Subcutaneous adipose tissue (tissue), 4 donors: Measurements from ENCODE around the gene USP44. TPM values are rescaled to one million over a fixed set of nuclear protein-coding genes. Genes with fewer than 3 reads are reported as not detected.

Experiments used
- total RNA-seq, 4 donors: library from RNA; depleted of rRNA; stranded (reverse); fragments of >200 nt; gene quantifications; one replicate each; pipeline ENCODE4 v1.1.0, GENCODE V29; 2016
- TF ChIP-seq, protein P1 (sequence below): fragments of 450-650 bp; IDR thresholded peaks from one replicate; pipeline ENCODE4 v1.5.1; 2016; ENCODE audit warnings: low read depth, mild to moderate bottlenecking, control low read depth, antibody characterized with exemption, moderate library complexity

Gene USP44
- total RNA-seq, 4 donors from 2014 or later = 1.3 to 4.4 (median 2.6) TPM

DNA sequence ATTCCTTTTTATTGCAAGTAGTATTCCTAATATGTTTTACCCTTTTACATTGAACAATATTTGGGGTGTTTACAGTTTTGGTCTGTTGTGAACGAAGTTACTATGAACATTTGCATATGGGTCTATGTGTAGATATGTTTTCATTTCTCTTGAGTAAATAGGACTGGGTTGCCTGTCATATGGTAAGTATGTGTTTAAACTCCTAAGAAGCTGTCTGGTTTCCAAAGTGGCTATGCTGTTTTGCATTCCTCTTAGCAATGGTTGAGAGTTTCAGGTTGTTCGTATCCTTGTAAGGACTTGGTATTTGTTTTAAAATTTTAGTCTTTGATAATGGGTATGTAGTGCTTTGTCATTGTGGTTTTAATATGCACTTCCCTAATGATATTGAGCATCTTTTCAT, 71.0 kb downstream of the USP44 start:
- TF ChIP-seq, protein P1, sequence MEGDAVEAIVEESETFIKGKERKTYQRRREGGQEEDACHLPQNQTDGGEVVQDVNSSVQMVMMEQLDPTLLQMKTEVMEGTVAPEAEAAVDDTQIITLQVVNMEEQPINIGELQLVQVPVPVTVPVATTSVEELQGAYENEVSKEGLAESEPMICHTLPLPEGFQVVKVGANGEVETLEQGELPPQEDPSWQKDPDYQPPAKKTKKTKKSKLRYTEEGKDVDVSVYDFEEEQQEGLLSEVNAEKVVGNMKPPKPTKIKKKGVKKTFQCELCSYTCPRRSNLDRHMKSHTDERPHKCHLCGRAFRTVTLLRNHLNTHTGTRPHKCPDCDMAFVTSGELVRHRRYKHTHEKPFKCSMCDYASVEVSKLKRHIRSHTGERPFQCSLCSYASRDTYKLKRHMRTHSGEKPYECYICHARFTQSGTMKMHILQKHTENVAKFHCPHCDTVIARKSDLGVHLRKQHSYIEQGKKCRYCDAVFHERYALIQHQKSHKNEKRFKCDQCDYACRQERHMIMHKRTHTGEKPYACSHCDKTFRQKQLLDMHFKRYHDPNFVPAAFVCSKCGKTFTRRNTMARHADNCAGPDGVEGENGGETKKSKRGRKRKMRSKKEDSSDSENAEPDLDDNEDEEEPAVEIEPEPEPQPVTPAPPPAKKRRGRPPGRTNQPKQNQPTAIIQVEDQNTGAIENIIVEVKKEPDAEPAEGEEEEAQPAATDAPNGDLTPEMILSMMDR = no peak

DNA sequence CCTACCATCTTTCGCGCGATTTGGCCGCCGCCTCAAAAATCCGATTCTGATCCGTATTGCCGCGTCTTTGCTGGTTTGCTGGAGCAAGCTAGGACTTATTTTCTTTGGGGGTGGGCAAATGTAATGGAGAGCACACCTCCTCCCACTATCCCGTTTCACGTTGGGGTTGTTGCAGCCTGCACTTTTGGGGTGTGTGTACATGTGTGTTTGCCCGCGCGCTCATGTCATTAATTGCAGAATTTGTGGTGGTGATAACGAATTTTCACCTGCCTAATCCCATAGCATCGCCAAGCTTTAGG, 76.7 kb downstream of the USP44 start:
- TF ChIP-seq, protein P1 = no peak

DNA sequence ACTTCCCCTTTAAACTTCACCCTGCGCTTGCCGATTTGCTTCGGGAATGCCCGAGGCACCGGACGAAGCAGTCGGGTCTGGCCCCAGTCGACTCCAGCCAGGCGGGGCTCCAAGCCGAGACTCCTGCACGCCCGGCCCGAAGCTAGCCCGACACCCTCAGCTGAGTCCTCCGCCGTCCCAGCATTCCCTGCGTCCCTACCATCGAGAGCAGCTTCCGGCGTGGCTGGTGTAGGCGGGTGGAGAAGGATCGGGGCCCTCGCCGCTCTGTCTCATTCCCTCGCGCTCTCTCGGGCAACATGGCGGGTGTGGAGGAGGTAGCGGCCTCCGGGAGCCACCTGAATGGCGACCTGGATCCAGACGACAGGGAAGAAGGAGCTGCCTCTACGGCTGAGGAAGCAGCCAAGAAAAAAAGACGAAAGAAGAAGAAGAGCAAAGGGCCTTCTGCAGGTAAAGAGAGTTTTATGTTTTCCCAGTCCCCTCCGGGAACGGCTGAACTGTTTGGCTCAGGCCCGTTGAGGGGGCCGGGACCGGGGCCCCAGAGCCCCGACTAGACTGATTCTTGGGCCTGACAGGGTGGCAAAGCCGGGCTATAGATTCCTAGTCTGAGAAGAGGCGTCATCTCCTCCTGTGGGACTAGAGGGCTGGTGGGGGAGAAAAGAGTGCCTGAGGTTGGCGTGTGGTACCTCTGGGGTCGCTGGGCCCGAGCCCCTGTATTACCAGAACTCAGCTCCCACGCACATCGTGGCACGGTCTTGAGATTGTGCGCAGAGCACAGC, 77.2 kb downstream of the USP44 start, which contains the start of gene METAP2:
TSS of gene METAP2 (plus strand) at position 269 of the 776 bp plus-strand sequence. CDS start at position 297, 28 bp downstream.
- TF ChIP-seq, protein P1 = no peak

DNA sequence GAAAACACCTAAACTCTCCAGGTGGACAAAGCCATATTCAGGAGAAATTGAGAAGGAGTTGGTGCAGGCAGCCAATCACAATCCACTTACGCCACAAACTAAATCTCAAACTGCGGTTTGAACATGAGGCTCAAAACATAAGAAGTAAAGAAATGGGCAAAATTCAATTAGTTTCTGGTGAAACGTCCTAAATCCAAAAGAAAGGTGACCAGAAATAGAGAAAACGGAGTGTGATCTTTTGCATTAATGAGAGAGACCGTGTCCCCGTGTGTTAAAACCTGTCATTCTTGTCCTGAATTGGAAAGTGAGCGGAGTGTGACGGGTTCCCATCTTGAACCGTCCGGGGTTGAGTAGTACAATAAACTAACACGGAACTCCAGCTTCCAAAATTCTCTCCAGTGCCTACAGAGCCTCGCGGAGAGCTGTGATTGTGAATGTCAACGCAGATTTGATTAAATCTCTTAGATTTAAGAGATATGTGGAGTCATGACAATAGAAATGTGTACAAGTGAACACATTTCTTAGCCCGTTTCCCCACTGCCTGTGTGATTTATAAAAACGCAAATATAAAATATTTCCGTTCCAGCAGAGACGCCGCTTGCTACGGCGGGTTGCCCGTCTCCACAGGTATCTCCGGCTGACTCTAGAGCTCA, 77.9 kb downstream of the USP44 start:
- TF ChIP-seq, protein P1 = no peak

DNA sequence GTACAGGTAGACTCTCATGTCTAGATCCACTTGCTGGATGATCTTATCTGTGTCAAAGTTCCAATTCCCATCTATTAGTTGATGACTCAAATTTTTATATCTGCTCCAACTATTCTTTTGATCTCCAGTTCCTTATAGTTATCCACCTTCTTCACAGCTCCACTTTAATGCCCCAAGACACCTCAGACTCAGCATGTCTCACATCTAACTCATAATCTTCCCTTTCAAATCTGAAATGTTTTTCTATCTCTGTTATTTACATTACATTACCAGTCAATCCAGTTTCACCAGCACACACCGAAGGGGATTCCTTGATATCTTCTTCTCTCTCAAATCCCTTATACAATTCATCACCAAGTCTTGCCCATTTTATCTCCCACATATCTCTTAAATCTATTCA, 81.0 kb downstream of the USP44 start:
- TF ChIP-seq, protein P1 = no peak

Other genes starting within 250 kb of the USP44 start
- gene METAP2, start 77.3 kb downstream of the USP44 start, total RNA-seq = 100 to 1,000 TPM in 1 of 4 donors, 10 to 100 TPM in 3; 65.2 to 138 (median 78.1) TPM
- 10 to 100 TPM; 23.2 to 33.9 (median 31.2) TPM for gene NTN4, start 239.3 kb upstream of the USP44 start, total RNA-seq